ENCODE results near the gene GALNT12. TPM values are rescaled to one million over a fixed set of nuclear protein-coding genes. Genes with fewer than 3 reads are reported as not detected.

GALNT12 gene
- total RNA-seq, 1 donor from 2014 or later, result not detected

DNA sequence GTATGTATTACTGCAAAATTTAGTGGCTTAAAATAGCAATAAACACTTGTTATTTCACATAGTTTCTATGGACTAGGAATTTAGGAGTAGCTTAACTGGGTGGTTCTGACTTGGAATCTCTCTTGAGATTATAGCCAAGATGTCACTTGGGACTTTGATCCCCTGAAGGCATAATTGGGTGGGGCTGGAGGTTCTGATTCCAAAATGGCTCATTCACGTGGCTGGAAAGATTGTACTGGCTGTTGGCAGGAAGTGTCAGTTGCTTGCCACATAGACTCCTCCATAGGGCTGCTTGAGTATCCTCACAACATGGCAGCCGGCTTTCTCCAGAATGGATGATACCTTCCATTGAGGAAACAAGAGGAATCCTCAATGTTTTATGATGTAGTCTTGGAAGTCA is 11.3 kb downstream of the GALNT12 start:
- Mint-ChIP-seq H3K27ac (ENCODE audit: unreplicated experiment) (no peak overlapping the region), H3K27me3 (ENCODE audit: unreplicated experiment) (peaks cover 47% of the 10 kb centered on the region), H3K4me1 (ENCODE audit: unreplicated experiment) (no peaks in the 10 kb centered on the region), H3K4me3 (ENCODE audit: unreplicated experiment) (no peak overlapping the region), H3K36me3 (ENCODE audit: unreplicated experiment) (no peaks in the 10 kb centered on the region), H3K9me3 (ENCODE audit: unreplicated experiment) (no peaks in the 10 kb centered on the region)
- DNase-seq (ENCODE audit: extremely low spot score, unreplicated experiment), result no peak
- TF ChIP-seq, protein P1, sequence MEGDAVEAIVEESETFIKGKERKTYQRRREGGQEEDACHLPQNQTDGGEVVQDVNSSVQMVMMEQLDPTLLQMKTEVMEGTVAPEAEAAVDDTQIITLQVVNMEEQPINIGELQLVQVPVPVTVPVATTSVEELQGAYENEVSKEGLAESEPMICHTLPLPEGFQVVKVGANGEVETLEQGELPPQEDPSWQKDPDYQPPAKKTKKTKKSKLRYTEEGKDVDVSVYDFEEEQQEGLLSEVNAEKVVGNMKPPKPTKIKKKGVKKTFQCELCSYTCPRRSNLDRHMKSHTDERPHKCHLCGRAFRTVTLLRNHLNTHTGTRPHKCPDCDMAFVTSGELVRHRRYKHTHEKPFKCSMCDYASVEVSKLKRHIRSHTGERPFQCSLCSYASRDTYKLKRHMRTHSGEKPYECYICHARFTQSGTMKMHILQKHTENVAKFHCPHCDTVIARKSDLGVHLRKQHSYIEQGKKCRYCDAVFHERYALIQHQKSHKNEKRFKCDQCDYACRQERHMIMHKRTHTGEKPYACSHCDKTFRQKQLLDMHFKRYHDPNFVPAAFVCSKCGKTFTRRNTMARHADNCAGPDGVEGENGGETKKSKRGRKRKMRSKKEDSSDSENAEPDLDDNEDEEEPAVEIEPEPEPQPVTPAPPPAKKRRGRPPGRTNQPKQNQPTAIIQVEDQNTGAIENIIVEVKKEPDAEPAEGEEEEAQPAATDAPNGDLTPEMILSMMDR (IDR thresholded peaks at IDR 0.05), result no peak

DNA sequence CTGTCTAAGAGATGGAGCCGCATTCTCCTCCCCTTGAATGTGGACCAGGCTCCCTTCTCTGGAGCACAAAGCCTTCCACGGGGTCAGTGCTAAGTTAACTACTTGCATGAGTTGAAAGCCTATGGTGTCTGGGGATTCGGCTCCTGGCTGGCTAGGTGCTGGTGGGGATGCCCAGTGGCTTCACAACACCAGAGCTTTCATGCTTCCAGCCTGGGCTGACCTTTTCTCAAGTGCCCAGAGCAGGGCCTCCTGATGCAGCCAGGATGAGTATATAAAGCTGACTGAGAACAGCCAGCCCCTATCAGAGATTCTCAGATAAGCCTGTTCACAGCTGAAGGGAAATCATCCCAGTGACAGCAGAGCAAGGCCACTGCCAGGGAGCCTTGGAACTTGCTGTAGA is 11.8 kb downstream of the GALNT12 start:
- peaks cover 43% of the 10 kb centered on the region for H3K27me3 Mint-ChIP-seq (ENCODE audit: unreplicated experiment)
- no peak for DNase-seq (ENCODE audit: extremely low spot score, unreplicated experiment)
- no peaks in the 10 kb centered on the region for H3K4me1 Mint-ChIP-seq (ENCODE audit: unreplicated experiment)
- no peaks in the 10 kb centered on the region for H3K9me3 Mint-ChIP-seq (ENCODE audit: unreplicated experiment)
- TF ChIP-seq, protein P1 (IDR thresholded peaks at IDR 0.05), result no peak
- no peak overlapping the region for H3K4me3 Mint-ChIP-seq (ENCODE audit: unreplicated experiment)
- H3K27ac Mint-ChIP-seq (ENCODE audit: unreplicated experiment), result no peak overlapping the region
- no peaks in the 10 kb centered on the region for H3K36me3 Mint-ChIP-seq (ENCODE audit: unreplicated experiment)

DNA sequence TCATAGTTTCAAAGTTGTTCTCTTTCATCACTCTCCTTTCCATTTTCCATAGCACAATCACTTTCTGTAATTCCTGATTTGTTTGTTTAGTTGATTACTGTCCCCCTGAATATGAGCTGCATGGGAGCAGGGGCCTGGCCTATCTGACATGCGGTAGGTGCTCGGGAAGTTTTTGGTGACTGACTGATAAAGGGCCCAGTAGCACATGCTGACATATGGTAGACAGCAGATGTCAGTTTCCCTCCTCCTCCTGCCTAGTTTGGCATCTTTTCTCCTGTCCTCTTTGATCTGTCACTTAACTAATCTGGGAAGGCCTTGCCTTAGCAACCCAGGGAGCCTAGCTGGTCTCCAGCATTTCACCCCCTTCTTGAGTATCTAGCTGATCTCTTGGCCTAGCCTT is 14.4 kb downstream of the GALNT12 start:
- Mint-ChIP-seq H3K27ac (ENCODE audit: unreplicated experiment) (no peak overlapping the region), H3K27me3 (ENCODE audit: unreplicated experiment) (peaks cover 27% of the 10 kb centered on the region), H3K36me3 (ENCODE audit: unreplicated experiment) (no peaks in the 10 kb centered on the region), H3K9me3 (ENCODE audit: unreplicated experiment) (no peaks in the 10 kb centered on the region), H3K4me3 (ENCODE audit: unreplicated experiment) (no peak overlapping the region), H3K4me1 (ENCODE audit: unreplicated experiment) (no peaks in the 10 kb centered on the region)
- no peak for DNase-seq (ENCODE audit: extremely low spot score, unreplicated experiment)
- TF ChIP-seq, protein P1 (IDR thresholded peaks at IDR 0.05), result no peak

DNA sequence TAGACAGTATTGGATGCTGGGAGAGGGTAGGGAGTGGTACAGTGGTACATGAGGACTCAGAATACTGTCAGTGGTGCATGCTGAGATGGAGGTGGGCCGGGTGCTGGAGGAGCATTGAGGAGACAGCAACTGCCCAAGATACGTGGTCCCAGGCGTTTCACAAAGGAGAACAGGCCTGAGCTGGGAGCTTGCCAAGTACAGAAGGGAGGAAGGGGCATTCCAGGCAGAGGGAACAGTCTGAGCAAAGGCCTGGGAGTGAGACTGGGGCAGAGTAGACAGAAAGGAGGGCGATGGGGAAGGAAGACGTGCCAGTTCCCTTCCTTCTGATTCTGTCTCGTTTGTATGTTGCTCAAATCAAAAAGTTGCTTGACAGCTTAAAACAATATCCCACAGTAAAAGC is 15.2 kb downstream of the GALNT12 start:
- Mint-ChIP-seq H3K4me3 (ENCODE audit: unreplicated experiment) (no peak overlapping the region), H3K27ac (ENCODE audit: unreplicated experiment) (no peak overlapping the region), H3K36me3 (ENCODE audit: unreplicated experiment) (no peaks in the 10 kb centered on the region), H3K27me3 (ENCODE audit: unreplicated experiment) (peaks cover 32% of the 10 kb centered on the region), H3K9me3 (ENCODE audit: unreplicated experiment) (no peaks in the 10 kb centered on the region), H3K4me1 (ENCODE audit: unreplicated experiment) (no peaks in the 10 kb centered on the region)
- TF ChIP-seq, protein P1 (IDR thresholded peaks at IDR 0.05), result no peak
- DNase-seq (ENCODE audit: extremely low spot score, unreplicated experiment), result no peak

DNA sequence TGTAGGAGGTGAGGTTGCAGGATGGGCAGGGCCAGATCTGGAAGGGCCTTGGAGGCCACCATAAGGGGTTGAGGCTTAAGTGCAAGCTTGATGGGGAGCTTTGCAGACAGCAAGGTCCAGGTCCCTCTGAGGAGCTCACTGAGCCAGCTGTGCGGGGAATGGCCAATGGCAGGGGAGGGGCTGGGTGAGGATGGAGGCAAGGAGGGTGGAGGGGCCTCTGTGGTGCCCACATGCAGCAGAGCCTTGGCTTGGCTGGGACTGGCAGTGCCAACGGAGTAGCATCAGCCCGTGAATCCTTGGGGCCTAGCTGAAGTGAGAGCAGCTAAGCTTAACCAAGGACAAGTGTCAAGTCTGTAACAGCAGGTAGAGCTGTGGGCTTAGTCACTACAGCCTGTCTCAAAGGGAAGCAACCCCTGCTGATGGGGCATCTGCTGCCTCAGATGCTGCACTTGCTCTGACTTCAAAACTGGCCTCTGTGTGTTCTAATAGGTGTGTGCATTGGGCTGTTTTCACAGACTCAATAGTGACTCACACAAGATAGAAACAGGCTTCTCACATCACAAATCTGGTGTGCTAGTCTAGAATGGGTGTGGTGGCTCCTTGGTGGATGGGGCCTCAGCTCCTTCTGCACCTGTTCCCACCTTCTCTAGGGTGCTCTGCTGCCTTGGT is 16.3 kb downstream of the GALNT12 start:
- H3K27me3 Mint-ChIP-seq (ENCODE audit: unreplicated experiment), result peaks cover 39% of the 10 kb centered on the region
- H3K9me3 Mint-ChIP-seq (ENCODE audit: unreplicated experiment), result no peaks in the 10 kb centered on the region
- H3K27ac Mint-ChIP-seq (ENCODE audit: unreplicated experiment), result no peak overlapping the region
- H3K36me3 Mint-ChIP-seq (ENCODE audit: unreplicated experiment), result no peaks in the 10 kb centered on the region
- no peak overlapping the region for H3K4me3 Mint-ChIP-seq (ENCODE audit: unreplicated experiment)
- no peaks in the 10 kb centered on the region for H3K4me1 Mint-ChIP-seq (ENCODE audit: unreplicated experiment)
- no peak for DNase-seq (ENCODE audit: extremely low spot score, unreplicated experiment)
- TF ChIP-seq, protein P1 (IDR thresholded peaks at IDR 0.05), result no peak
